Progenitor cell of endocrine pancreas (in vitro differentiated cells): Measurements from ENCODE around the gene PITPNC1. TPM values are rescaled to one million over a fixed set of nuclear protein-coding genes. Genes with fewer than 3 reads are reported as not detected.

Source experiments
- DNase-seq: peaks from one replicate; pipeline ENCODE4 v3.0.0; 2021; ENCODE audit warnings: low spot score; ENCODE audit not compliant: unreplicated experiment
- H3K27ac Mint-ChIP-seq: 2 replicates; pipeline ENCODE4 v1.8.0; 2021; ENCODE audit warnings: mild to moderate bottlenecking, moderate library complexity, mixed read lengths
- H3K27me3 Mint-ChIP-seq: 2 replicates; pipeline ENCODE4 v1.8.0; 2021; ENCODE audit warnings: mixed read lengths
- H3K36me3 Mint-ChIP-seq: 2 replicates; pipeline ENCODE4 v1.8.0; 2022; ENCODE audit warnings: mixed read lengths; ENCODE audit not compliant: insufficient read depth
- H3K4me1 Mint-ChIP-seq: 2 replicates; pipeline ENCODE4 v1.8.0; 2021; ENCODE audit warnings: low read depth, mixed read lengths
- H3K4me3 Mint-ChIP-seq: 2 replicates; pipeline ENCODE4 v1.8.0; 2021; ENCODE audit warnings: low read depth, mild to moderate bottlenecking, moderate library complexity, mixed read lengths
- H3K9me3 Mint-ChIP-seq: 2 replicates; pipeline ENCODE4 v1.8.0; 2021; ENCODE audit warnings: low read depth, mixed read lengths
- total RNA-seq: library from RNA; stranded (reverse); gene quantifications from 2 replicates; pipeline ENCODE4 v1.2.1, GENCODE V29; 2021
- TF ChIP-seq, protein P1 (sequence below): fragments of 200-600 bp; sonication (generic); IDR thresholded peaks from one replicate; pipeline ENCODE4 v1.5.0; 2021; ENCODE audit warnings: antibody characterized with exemption, mild to moderate bottlenecking; ENCODE audit not compliant: unreplicated experiment

Gene PITPNC1
- total RNA-seq, 1 donor from 2014 or later: 53.2 TPM

DNA sequence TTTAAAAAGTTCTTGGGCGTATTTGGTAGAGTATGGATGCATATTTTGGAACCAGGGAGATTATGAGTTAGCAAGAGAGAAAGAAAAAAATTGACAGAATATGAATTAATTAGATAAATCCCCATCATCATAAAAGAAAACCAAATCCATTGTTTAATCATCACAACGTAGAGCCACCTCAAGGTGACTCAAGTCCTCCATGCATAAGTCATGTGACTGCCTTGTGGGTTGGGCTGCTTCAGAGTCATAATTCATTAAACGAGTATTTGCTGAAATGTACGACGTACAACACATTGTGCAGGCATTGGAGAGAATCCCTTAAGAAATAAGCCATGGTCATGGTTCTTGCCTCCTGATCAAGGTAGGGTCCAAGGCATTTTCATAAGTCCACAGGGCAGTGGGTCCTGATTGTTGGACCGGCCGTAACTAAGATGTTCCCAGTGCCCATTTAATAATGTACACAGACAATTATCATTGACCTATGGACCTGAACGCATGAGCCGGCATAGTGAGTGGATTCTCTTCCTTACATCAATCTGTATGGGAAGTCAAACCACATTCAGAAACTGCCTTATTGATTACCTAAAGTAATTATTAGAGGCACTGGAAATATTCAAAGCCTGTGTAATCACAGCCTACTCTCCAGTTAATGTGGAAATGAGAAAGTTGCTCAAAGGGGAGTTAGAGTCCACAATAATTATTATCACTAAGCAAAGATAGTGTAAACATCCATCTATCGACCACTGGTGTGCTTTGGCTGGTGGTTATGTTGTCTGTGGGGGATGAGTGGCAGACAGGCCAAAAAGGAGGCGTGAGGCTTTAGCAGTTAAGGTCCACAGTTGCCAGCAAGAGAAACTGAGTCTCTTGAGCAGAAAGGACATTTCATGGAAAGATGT is 165.4 kb downstream of the PITPNC1 start:
- DNase-seq: no peak
- Mint-ChIP-seq H3K27ac (peak overlapping the region; percentile 4), H3K4me1 (peaks cover 13% of the 10 kb centered on the region), H3K4me3 (no peak overlapping the region), H3K36me3 (peaks cover 6% of the 10 kb centered on the region), H3K9me3 (no peaks in the 10 kb centered on the region), H3K27me3 (no peaks in the 10 kb centered on the region)
- TF ChIP-seq, protein P1, sequence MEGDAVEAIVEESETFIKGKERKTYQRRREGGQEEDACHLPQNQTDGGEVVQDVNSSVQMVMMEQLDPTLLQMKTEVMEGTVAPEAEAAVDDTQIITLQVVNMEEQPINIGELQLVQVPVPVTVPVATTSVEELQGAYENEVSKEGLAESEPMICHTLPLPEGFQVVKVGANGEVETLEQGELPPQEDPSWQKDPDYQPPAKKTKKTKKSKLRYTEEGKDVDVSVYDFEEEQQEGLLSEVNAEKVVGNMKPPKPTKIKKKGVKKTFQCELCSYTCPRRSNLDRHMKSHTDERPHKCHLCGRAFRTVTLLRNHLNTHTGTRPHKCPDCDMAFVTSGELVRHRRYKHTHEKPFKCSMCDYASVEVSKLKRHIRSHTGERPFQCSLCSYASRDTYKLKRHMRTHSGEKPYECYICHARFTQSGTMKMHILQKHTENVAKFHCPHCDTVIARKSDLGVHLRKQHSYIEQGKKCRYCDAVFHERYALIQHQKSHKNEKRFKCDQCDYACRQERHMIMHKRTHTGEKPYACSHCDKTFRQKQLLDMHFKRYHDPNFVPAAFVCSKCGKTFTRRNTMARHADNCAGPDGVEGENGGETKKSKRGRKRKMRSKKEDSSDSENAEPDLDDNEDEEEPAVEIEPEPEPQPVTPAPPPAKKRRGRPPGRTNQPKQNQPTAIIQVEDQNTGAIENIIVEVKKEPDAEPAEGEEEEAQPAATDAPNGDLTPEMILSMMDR: no peak

DNA sequence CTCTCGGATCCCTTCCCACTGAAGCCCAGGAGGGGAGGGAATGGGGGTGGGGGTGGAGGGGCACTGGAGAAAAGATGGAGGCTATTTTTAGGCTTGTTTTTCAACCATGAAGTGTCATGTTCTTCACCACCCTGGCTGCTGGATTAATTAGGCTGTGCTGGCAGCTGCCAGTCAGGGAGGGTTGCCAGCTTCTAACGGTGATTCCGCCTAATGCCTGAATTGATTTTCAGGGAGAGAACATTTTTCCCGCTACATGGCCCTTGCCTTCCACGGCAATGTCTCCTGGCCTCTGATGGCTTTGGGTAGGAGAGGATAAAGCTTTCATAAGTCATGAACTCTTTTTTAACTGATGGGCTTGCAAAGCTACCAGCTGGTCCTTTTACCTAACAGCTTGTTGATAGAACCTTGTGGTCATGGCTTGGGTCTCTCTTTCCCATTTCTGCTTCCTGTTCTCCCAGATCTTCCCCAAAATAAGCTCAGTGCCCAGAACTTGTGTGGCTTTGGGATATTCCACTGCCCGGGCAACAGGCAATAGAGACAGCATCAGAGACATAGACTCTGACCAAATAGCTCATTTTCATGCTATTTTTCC is 167.4 kb downstream of the PITPNC1 start:
- Mint-ChIP-seq H3K4me3 (no peak overlapping the region), H3K27me3 (no peaks in the 10 kb centered on the region), H3K36me3 (peaks cover 4% of the 10 kb centered on the region), H3K27ac (no peak overlapping the region), H3K9me3 (no peaks in the 10 kb centered on the region), H3K4me1 (peaks cover 13% of the 10 kb centered on the region)
- TF ChIP-seq, protein P1: no peak
- DNase-seq: no peak

DNA sequence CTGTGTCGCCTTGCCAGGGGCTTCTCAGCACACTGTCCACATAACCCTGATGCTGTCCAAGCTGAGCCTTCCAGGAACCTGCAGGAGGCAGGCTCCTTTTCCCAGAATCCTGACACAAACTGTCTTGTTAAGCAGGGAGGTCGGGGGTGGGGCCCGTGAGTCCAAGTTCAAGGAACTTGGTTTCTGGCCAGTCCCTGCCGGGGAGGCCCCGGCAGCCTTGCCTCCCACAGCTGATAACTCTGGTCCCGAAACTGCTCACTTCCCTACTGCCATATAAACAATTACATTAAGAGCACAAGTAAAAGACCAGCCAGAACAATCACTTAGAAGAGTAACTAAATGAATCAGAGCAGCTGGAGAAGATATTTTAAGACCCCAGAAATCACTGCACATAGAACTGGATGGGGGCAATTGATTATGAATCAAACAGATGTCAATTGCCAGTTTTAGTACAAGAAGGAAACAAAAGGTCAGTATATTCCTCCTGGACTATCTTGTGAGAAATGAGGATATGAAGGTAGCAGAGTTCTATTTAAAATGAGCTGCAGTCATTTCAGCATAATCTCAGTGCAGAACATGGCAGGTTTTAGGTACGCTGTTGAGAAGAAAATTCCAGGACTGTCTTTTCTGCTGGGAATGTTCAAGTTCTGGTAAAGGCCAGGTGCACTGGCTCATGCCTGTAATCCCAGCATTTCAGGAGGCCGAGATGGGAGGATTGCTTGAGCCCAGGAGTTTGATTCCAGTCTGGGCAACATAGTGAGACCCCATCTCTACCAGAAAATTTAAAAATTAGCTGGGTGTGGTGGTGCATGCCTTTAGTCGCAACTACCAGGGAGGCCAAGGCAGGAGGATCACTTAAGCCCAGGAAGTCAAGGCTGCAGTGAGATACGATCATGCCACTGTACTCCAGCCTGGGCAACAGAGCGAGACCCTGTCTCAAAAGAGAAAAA is 169.8 kb downstream of the PITPNC1 start:
- TF ChIP-seq, protein P1: no peak
- H3K9me3 Mint-ChIP-seq: no peaks in the 10 kb centered on the region
- peaks cover 15% of the 10 kb centered on the region for H3K4me1 Mint-ChIP-seq
- peaks cover 5% of the 10 kb centered on the region for H3K36me3 Mint-ChIP-seq
- H3K27ac Mint-ChIP-seq: no peak overlapping the region
- H3K4me3 Mint-ChIP-seq: no peak overlapping the region
- H3K27me3 Mint-ChIP-seq: no peaks in the 10 kb centered on the region
- no peak for DNase-seq

DNA sequence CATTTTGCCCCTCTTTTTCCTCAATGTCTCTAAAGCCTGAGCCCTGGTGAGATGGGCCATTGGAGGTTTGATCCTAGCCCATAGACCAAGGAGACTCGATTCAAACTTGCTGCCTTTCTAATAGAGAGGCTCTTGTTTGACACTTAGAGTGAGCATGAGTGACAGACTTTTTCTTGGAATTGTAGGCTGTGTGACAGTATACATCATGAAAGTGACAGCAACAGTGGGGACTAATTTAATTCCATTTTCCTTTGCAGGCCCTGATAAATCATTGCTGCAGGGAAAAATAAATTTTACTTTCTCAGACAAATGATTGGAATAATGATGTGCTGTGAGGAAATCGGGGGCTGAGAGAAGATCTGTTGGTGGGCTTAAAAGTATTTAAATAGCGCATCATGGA is 171.6 kb downstream of the PITPNC1 start:
- DNase-seq: no peak
- TF ChIP-seq, protein P1: no peak
- Mint-ChIP-seq H3K4me1 (peaks cover 5% of the 10 kb centered on the region), H3K4me3 (no peak overlapping the region), H3K36me3 (peaks cover 7% of the 10 kb centered on the region), H3K27ac (no peak overlapping the region), H3K27me3 (no peaks in the 10 kb centered on the region), H3K9me3 (no peaks in the 10 kb centered on the region)

DNA sequence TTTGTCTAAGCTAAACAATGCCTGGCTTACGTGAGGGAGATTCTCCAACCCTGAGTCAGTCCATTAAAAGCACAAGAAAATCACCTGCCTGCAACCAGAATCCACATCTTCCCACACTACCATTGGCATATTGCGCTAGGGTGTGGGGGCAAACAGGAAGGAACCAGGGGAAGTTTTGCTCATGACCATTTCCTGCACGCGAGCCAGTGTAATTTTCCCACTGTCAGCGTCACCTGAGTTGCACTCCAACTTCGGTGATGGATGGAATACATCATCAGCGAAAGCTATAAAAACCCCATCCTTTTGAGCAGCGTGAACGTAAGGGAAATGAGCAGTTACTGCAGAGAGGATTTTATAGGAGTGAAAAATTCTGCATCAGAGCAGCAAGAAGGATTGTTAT is 172.7 kb downstream of the PITPNC1 start:
- Mint-ChIP-seq H3K4me3 (no peak overlapping the region), H3K27me3 (no peaks in the 10 kb centered on the region), H3K4me1 (peaks cover 5% of the 10 kb centered on the region), H3K27ac (no peak overlapping the region), H3K9me3 (no peaks in the 10 kb centered on the region), H3K36me3 (peaks cover 7% of the 10 kb centered on the region)
- no peak for DNase-seq
- TF ChIP-seq, protein P1: no peak
